C4-2B (cell line): Measurements from ENCODE around the gene KCNK15.
"Not testable (repeated sequence)": the region's sequence is repeated elsewhere in the genome, so short reads cannot be mapped to it uniquely, and the experiment has no call there.

Source experiments
- H3K27ac ChIP-seq: fragments of 450-650 bp; 2 replicates; pipeline ENCODE4 v1.5.1; 2017
- CTCF ChIP-seq: fragments of 450-650 bp; conservative IDR thresholded peaks from 2 replicates; pipeline ENCODE4 v1.5.1; 2017; ENCODE audit warnings: mild to moderate bottlenecking
- ZFX ChIP-seq: fragments of 450-650 bp; IDR thresholded peaks from 2 replicates; pipeline ENCODE4 v1.6.1; 2017

Gene KCNK15

DNA sequence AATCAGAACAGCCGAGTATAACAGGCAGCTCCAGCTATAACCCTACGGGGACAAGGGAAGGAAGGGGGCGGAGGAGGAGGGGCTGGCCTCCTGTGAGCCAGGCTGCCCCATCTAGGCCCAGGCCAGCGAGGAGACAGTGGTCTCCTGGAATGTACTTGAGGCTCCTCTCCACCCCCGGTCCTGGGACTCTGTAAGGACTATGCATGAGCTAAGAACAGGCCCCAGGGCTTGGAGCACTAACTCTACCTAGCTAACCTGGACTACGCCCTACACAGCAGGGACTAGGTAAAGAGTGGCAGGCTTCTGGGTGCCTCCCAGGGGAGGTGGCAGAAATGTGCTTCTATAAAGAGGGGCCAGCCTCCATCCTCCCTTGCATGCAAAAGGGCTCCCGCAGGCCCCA is 8.9 kb downstream of the KCNK15 start:
- no peak for TF ChIP-seq CTCF
- no peak for TF ChIP-seq ZFX
- H3K27ac ChIP-seq: no peak overlapping the region

- H3K27ac ChIP-seq: no peak overlapping the region
- TF ChIP-seq ZFX (no peak), CTCF (no peak)
Observed at GRCh38 chr20:44756011-44756688, 10.5 kb downstream of the KCNK15 start.

- TF ChIP-seq CTCF: no peak
- TF ChIP-seq ZFX: no peak
- no peak overlapping the region for H3K27ac ChIP-seq
Observed at GRCh38 chr20:44756956-44757355, 11.3 kb downstream of the KCNK15 start.

DNA sequence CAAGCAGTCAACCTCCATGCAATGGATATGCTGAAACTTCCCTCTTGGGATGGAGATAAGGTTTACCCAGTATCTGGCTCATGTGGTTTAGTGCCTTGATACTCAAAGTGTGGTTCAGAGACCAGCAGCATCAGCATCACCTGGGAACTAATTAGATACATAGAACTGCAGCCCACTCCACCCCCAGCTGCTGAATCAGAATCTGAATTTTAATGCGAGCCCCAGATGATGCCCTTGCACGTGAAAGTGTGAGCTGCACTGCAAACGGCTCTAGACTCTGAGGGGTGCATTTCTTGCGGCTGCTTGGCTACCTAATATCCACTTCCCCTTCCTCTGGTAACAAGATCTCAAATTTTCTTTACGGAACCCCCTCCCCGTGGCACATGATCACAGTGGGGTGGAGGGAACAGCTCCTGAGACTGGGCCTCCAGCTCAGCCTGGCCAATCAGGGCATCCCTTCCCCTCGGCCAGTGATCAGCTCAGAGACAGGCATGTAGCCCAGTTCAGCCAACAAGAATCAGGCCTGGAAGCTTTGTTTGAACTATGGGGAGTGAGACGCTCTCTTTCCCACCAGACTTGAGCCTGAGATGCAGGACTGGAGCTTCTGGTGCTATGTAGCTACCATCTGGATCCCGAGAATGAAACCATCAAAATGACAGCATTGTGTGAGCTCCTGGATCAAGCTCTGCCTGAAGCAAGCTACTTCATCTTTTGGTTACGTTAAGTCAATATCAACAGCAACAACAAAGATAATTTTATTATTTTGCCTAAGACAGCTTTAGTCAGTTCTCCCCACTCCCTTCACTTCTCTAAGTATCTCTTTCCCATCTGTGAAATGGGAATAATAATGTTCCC is 12.8 kb downstream of the KCNK15 start:
- no peak for TF ChIP-seq CTCF
- TF ChIP-seq ZFX: no peak
- H3K27ac ChIP-seq: no peak overlapping the region

- H3K27ac ChIP-seq: no peak overlapping the region
- TF ChIP-seq ZFX: no peak
- no peak for TF ChIP-seq CTCF
Observed at GRCh38 chr20:44759595-44759994, 13.9 kb downstream of the KCNK15 start.

DNA sequence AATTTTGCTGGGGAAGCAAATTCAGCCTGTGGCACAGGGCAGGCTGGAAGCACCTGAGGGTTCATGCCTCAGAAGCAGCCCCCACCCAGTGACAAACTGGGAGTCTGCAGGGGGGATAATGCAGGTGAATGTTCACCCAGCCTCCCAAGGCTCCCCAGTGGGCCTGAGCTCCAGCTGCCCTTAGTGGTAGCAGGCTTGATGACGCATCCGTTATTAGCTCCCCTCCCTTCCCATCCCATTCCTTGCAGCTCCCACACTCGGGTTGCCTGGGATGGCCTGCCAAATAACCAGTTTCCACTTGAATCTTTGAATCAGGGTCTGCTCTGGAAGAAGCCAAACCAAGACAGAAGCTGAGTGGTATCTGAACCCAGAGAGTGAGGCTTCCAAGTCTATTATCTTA is 15.8 kb downstream of the KCNK15 start:
- TF ChIP-seq CTCF: no peak
- no peak for TF ChIP-seq ZFX
- H3K27ac ChIP-seq: no peak overlapping the region

GRCh38 chr20:44762466-44763140 is 16.9 kb downstream of the KCNK15 start:
- TF ChIP-seq CTCF: no peak
- no peak for TF ChIP-seq ZFX
- no peak overlapping the region for H3K27ac ChIP-seq

GRCh38 chr20:44763798-44764197 is 18.1 kb downstream of the KCNK15 start:
- not testable (repeated sequence) for H3K27ac ChIP-seq
